ENCODE results near the gene GRIK5. TPM values are rescaled to one million over a fixed set of nuclear protein-coding genes. Genes with fewer than 3 reads are reported as not detected.

Gene GRIK5
- total and polyA plus RNA-seq, 2 of the 8 experiments (the other 6 are each of a cell fraction or from before 2014, with no cell fraction given), result 17.8 to 42.9 TPM

DNA sequence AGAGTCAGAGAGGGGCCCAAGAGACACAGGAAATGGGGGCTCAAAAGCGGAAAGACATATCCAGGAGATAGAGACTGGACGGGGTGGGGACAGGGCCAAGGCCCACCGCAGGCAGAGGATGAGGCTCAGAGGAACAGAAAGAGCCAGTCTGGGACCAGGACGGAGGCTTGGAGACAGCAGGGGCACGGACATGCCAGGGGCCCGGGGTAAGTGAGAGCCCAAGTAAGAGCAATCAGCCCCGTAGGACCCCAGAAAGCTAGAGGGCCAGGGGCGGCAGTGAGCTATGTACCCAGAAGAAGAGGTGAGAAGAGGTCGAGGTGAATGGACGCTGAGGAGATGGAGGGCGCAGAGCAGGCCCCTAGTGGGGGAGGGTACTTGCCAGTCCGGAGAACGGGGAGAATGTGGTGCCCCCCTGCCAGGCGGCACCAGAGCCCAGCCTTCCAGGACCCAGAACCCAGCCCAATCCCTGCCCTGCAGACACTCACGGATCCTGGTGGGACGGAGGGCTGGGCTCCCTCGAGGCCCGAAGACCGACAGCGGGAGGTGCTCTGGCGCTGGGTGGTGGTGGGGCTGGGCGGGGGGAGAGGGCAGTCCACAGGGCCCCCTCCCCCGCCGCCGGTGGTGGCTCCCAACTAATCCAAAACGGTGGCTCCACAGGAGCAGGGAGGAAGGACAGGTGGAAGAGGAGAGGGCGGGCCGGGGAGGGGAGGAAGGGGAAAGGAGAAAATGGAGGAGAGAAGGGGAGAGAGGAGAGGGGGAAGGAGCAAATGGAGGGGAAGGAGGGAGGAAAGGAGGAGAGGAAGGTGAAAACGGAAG is 1.0 kb downstream of the GRIK5 start:
- peaks cover 12% of the 10 kb centered on the region for H3K79me1 ChIP-seq (ENCODE audit: low read depth, low read length)
- peaks cover 2 to 18% (median 12%) of the 10 kb centered on the region in 4 experiments; a peak in 7 of 8 replicates for H3K36me3 ChIP-seq (ENCODE audit: control insufficient read depth in 2 of 4, insufficient read depth in 4 of 4, low read length in 3 of 4)
- peak overlapping the region; percentile 95 to 98 for H3K4me2 ChIP-seq (ENCODE audit: insufficient read depth in 1 of 2, low read depth in 2 of 2, low read length in 2 of 2)
- no peak overlapping the region for H4K91ac ChIP-seq (replicated peaks; ENCODE audit: insufficient read length, low read length)
- peaks cover 15% of the 10 kb centered on the region; the same call in 1 of the 2 replicates for H3K23me2 ChIP-seq (ENCODE audit: low read depth, low read length)
- no peaks in the 10 kb centered on the region for H3K27me3 ChIP-seq (replicated peaks in 1 of 4; ENCODE audit: control insufficient read depth in 3 of 4, extremely low read depth in 1 of 4, insufficient read depth in 3 of 4, low read length in 3 of 4)
- no peak overlapping the region for H3K23ac ChIP-seq (ENCODE audit: insufficient read length)
- H2BK15ac ChIP-seq (ENCODE audit: low read length), result 0 out of 2 replicates have a peak overlapping the region, but pooled peaks have one; percentile 16
- ChIA-PET POLR2A (ENCODE audit: partially characterized antibody) (interaction anchor here (0.7 to 1.8 kb wide), 5 partner anchors 12 to 233 kb away, joined by 3 to 6 read pairs (median 3); partner anchors contain the start of gene RPS19), CTCF (ENCODE audit: partially characterized antibody) (interaction anchor here (0.9 to 1.5 kb wide), 3 partner anchors 34 to 41 kb away, joined by 3 read pairs; no protein-coding TSS in a partner anchor)
- H2BK20ac ChIP-seq (ENCODE audit: low read length), result 0 out of 2 replicates have a peak overlapping the region, but pooled peaks have one; percentile 48
- no peak overlapping the region for H3K14ac ChIP-seq (ENCODE audit: insufficient read length)
- no peak overlapping the region for H2AK5ac ChIP-seq (ENCODE audit: low read depth, low read length)
- H3K9ac ChIP-seq (replicated peaks in 1 of 4; ENCODE audit: extremely low read depth in 1 of 4, low read depth in 3 of 4, low read length in 3 of 4), result peak overlapping the region in 3 of 4 experiments; percentile 25 to 53 (median 43); a peak in 4 of 7 replicates
- no peak overlapping the region for H3K56ac ChIP-seq (replicated peaks; ENCODE audit: insufficient read length, low read depth, low read length)
- H2BK12ac ChIP-seq (ENCODE audit: low read depth, low read length), result 0 out of 2 replicates have a peak overlapping the region, but pooled peaks have one; percentile 14
- H2BK120ac ChIP-seq (replicated peaks; ENCODE audit: low read depth, low read length), result no peak overlapping the region
- H4K20me1 ChIP-seq (replicated peaks in 1 of 2; ENCODE audit: control insufficient read depth in 1 of 2, insufficient read depth in 2 of 2, low read length in 2 of 2), result peaks cover 2 to 11% of the 10 kb centered on the region in 2 experiments
- H3K27ac ChIP-seq (ENCODE audit: low read depth, low read length), result no peak overlapping the region
- H3K4me3 ChIP-seq (ENCODE audit: extremely low read depth in 1 of 4, insufficient read depth in 2 of 4, low read depth in 3 of 4, low read length in 4 of 4), result peak overlapping the region; percentile 54 to 83 (median 70)
- WGBS, 2 experiments (ENCODE audit: extremely low coverage in 1 of 2, insufficient coverage in 1 of 2, insufficient read length in 1 of 2, insufficient replicate concordance in 2 of 2, low coverage in 1 of 2, low lambda C conversion rate in 2 of 2, missing lambda C conversion rate in 1 of 2), result 11 to 80% methylated on average over 1 to 16 of the region's 29 CpGs
- H3K4ac ChIP-seq (replicated peaks; ENCODE audit: insufficient read length, low read depth, low read length), result no peak overlapping the region
- peak overlapping the region; percentile 66; the same call in 1 of the 2 replicates for H2BK5ac ChIP-seq (ENCODE audit: low read depth, low read length)
- H3K9me3 ChIP-seq (ENCODE audit: insufficient read depth in 2 of 2, low read depth in 1 of 2, low read length in 1 of 2), result no peaks in the 10 kb centered on the region
- H3K79me2 ChIP-seq (ENCODE audit: control insufficient read depth in 1 of 2, insufficient read depth in 2 of 2, low read length in 2 of 2), result peaks cover 0 to 23% of the 10 kb centered on the region in 2 experiments; a peak in 2 of 4 replicates
- FAIRE-seq, result no peak
- H4K5ac ChIP-seq (ENCODE audit: insufficient read length, low read depth, low read length), result no peak overlapping the region
- H3K18ac ChIP-seq (ENCODE audit: extremely low read depth, low read length), result peak overlapping the region; percentile 25; the same call in 1 of the 2 replicates
- H4K8ac ChIP-seq (ENCODE audit: extremely low read depth, insufficient read depth, low read length), result no peak overlapping the region
- H2AFZ ChIP-seq (ENCODE audit: low read length), result no peak overlapping the region
- peaks cover 0 to 18% (median 6%) of the 10 kb centered on the region in 4 experiments; a peak in 6 of 7 replicates for H3K4me1 ChIP-seq (replicated peaks in 1 of 4; ENCODE audit: control insufficient read depth in 3 of 4, insufficient read depth in 4 of 4, low read length in 3 of 4)
- DNase-seq (ENCODE audit: low read depth in 1 of 2, low spot score in 2 of 2), result peak in 1 of 2 experiments; percentile 58
- TF ChIP-seq KDM4A (IDR thresholded peaks at IDR 0.05; ENCODE audit: low read depth, low read length, severe bottlenecking), result no peak
- no peak for TF ChIP-seq POLR2AphosphoS5 (IDR thresholded peaks at IDR 0.05; ENCODE audit: low read depth, low read length)
- no peak for TF ChIP-seq TEAD4 (IDR thresholded peaks at IDR 0.05; ENCODE audit: low read depth, low read length)
- no peak for TF ChIP-seq ASH2L (IDR thresholded peaks at IDR 0.05; ENCODE audit: low read length)
- no peak for TF ChIP-seq BRCA1 (IDR thresholded peaks at IDR 0.05; ENCODE audit: low read depth, low read length)
- no peak for TF ChIP-seq TCF12 (IDR thresholded peaks at IDR 0.05; ENCODE audit: low read depth, low read length)
- no peak for TF ChIP-seq BCL11A (IDR thresholded peaks at IDR 0.05; ENCODE audit: low read depth in 2 of 2, low read length in 2 of 2)
- TF ChIP-seq, protein P1, sequence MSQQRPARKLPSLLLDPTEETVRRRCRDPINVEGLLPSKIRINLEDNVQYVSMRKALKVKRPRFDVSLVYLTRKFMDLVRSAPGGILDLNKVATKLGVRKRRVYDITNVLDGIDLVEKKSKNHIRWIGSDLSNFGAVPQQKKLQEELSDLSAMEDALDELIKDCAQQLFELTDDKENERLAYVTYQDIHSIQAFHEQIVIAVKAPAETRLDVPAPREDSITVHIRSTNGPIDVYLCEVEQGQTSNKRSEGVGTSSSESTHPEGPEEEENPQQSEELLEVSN (IDR thresholded peaks at IDR 0.05), result no peak
- no peak for TF ChIP-seq SP2 (IDR thresholded peaks at IDR 0.05; ENCODE audit: low read length)
- no peak for TF ChIP-seq BACH1 (IDR thresholded peaks at IDR 0.05; ENCODE audit: low read length)
- TF ChIP-seq CEBPB (IDR thresholded peaks at IDR 0.05; ENCODE audit: low read depth, low read length), result no peak
